NCI-H128 (cell line): Measurements from ENCODE around the gene PDCD1LG2.

Experiments
- DNase-seq: peaks from one replicate; lab custom pipeline; 2025; ENCODE audit not compliant: unreplicated experiment; lab: John Stamatoyannopoulos, UW

The PDCD1LG2 gene

DNA sequence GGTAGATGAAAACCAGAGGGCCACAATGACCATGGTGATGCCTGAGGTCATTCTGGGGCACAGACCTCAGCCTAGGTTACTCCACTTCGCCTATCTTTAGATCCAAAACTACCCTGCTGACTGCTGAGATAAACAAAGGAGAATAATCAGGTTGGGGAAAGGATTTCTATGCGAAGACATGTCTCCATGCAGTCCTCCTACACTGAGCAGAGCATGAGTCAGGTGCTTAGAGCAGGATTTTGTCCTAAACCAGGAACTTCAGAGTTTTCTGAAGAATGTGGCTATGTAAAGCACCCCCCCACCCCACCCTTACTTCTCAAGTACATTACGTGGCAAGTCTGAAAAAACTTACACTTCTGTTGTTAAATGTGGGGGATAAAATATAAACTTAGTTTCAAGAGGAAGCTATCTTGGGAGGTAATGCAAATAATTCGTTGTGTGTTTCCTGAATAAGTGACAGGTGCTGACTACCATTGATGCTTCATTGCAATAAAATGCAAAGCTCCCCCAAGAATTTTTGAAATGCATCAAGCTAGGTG lies 19.4 kb downstream of the PDCD1LG2 start:
- DNase-seq = no peak

DNA sequence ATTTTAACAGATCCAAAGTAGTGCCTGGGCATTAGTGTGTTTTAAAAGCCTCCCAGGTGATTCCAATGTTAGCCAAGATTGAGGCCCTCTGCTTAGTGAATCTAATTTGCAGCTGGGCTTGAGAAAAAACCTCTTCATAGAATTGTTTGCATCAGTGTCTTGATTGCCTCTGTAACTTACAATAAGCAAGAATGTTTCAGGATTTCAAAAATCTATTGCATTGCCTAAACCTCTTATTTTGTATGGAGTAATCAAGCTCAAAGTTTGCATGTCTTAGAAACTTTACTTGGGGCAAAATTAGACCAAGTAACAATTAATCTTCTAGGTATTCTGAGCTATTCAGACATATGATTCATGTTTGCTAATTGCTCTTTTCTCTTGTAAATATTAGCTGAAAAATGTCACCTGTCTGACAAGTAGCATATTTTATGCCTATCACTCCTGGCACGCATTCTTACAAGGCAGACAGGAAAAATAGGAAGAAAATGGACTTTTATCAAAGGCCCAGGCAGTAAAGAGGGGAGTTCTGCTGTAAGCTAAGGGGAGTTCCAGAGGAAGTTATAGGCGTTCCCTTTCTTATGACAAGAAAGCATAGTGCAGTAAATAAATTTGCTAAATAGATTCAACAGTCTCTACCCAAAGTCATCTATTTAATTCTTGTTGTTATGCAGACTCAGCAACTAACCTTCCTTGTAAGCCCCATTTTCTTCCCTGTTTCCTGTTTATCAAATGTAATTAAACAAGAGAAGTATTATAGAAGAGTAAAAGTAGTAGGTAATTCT lies 21.0 kb downstream of the PDCD1LG2 start:
- DNase-seq = no peak

DNA sequence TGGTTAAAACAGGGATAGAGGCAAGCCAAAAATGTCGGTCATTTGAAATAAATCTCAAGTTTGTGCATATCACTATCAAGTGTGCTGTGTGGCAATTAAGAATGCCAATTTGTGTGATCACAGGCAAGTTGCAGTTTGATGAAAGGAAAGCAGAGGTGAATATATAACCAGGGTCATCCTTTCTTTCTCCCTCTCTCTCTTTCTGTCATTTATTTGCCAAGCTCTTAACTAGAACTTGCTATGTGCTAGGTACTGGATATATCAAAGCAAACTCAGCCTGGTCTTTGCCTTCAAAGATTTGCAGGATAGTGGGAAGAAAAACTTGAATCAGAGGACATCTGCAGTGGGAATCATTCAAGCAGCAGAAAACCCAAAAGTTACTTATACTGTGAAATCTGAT lies 22.0 kb downstream of the PDCD1LG2 start:
- no peak for DNase-seq

DNA sequence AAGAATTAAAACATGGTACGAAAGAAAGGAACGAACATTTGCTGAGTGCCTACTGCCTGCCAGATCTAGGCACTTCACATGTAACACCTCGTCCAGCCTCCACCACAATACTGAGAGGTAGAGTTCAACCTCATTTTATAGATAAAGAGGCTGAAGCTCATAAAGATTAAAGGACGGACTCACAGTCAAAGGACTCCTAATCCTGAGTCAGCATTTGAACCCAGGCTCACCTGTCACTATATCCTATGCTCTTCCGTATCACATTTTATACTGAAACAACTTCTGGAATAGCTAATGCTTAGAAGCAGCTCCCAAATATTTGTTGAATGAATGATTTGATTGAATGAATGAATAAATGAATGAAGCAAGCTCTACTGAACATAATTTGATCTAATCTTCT lies 22.5 kb downstream of the PDCD1LG2 start:
- no peak for DNase-seq

DNA sequence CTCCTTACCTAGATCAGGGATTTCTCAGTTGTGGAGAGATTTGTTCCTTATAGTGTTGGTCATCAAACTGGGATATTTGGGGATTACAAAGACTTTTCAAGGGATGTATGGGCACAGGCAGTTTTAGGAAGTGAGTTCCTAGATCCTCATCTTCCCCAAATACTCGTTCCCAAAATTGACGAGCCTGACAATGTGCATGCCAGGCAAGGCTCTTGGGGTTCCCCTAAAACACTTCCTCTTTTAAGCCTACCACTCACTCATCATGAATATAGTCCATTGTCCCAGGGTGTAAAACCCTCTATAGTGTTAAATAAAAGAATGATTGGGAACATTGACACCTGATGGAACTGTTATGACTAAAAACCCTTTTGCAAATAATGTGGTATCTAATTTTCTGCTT lies 26.4 kb downstream of the PDCD1LG2 start:
- no peak for DNase-seq

DNA sequence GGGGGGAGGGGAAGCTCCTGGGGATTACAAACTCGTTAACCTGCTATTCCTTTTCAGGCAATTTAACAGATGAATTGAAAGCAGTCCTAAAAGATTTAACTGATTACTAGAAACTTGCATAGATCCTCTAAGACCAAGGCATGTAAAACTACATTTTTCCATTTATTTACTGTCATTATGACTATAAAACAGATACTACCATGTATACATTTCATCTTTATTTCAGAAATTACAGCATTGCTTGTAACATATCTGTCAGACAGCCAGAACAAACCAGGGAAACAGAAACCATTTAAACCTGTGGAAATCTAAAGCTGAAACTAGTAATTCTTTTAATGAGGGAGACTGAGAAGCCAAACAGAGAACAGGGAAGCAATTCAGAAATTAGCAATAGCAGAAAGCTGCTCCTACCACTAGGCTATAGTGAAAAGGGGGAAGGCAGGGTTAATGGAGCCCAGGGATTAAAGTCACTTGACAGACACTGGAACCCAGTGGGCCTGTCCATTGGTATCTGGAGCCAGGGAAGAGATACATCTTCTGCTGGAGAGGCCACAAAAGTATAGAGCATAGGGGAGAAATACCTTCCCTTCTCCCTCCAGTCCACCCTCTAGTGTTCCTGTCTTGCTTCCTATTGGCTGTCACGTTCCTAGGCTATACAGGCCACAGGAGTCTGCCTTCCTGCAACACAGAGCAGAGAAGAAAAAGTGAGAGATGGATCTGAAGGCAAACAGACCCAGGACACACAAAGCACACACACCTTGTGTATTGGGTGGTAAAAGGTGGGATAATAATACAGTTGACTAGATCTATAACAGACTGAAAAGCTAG lies 33.8 kb downstream of the PDCD1LG2 start:
- no peak for DNase-seq

DNA sequence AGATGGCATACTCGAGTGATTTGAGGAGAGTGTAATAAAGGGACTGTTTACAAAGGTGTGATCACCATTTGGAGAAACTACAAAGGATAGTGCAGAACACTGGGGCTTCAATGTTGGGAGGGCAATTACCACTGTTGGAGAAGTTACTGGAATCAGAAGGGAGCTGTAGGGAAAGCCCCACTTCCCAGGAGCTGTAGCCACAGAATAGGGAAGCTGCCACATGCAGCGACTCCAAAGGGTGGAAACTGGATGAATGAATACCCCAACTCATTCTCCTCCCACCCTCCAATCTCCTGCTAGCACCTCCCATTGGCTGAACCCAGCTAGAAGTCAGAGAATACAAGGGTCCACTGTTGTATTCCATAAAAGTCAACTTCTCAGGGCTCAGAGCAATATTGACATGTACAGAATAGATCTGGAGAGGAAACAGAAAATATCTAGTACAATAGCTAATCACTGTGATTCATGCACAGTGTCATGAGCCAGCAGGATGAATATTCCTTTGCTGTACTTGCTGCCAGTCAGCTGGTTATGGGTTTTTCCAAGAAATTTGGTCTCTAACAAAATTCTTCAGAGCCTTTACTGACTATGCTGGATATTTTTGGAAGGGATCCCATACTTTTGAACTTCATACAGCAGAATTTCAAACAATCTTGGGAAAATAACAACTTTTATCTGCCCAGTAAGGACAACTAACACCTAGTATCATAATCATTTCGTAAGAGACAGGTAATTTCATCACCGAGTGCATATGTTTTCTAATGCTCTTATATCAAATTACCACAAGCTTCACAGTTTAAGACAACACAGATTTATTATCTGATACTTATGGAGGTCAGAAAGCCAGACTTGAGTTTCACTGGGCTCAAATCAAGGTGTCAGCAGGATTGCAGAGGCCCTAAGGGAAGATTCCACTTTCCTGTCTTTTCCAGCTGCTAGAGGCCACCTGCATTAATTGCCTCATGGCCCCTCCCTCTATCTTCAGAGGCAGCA lies 39.6 kb downstream of the PDCD1LG2 start:
- DNase-seq = no peak

DNA sequence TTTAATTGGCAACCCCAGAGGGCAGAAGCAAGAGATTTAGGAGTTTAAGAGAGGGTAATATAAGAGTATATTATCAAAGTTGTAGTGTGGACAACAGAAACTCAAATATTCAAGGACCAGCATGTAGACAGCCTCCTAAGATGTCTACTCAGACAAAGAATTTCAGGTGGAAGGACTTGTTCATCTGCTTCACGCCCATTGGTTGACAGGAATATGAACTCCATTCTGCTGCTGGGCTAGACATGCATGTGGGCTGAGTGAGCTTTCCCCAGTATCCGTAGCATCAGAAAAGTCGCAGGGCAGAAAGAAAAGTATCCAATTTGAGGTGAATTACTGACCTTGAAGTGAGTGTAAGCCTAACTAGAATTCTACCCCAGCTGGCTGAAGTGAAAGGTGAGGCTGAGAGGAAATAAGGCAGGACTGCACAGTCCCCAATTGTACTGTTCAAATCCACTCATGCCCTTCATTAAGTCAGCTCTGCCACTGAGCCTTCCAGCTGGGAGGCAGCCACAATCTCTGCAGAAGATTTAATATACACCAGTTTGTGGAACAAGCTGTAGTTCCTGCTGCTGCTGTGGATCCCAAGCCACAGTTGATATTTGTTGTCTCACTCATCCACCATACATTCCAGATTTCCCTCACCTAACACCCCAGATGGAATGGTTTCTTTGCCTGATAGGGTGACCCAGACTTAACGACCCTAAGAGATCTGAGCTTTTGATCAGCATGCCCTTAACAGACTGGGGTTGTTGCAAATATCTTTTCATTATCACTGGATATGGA lies 41.2 kb downstream of the PDCD1LG2 start:
- DNase-seq = no peak

DNA sequence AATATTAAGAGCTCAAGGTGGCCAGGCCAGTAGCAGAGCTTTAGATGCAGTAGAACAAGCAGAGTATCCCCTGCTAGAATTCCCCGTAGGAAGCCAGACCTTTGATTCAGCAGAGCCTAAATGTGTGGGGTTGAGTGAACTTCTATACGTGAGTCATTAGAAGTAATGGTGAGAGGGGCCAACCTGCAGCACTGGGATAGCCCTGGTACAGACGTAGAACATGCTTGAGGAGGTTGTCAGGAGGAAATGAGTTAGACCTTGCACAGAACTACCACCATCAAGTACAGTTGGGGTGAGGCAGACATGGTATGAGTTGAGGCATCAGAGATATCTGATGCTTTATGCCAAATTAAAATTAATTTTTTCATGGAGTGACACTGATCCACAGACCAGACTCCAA lies 42.0 kb downstream of the PDCD1LG2 start:
- no peak for DNase-seq

DNA sequence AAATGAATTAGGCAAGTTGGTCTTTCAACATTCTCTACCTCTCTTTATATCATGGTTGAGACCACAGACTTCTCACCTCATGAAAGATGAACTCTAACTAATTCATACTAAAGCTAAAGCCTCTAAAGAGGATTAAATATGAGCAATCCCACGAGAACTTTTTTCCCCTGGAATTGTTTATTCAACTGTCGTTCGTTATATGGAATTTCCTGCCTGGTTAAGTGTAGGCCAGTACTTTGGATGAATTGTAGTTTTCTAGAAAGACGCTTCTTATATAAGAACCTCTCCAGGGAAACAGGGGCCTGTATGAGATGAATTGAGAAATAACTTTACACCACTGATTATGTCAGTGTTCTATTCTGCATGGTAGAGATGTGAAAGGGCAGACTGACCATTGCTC lies 42.9 kb downstream of the PDCD1LG2 start:
- no peak for DNase-seq

DNA sequence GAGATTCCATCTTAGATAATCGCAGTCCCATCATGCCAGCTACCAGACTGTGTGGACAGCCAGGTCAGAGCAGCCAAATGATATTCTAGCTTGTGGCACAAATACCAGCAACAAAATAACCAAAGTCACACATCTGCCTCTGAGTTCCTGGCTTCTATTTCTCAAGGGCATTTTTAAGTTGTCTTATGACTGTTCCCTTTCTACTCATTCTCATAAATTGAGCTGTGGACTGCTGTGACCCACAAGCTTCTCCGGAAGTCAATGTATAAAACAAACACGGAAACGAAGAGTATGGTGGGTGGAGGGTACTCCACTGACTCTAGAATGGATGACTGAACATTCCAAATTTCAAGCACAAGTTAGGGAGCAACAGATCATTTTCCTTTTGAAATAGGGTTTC lies 43.9 kb downstream of the PDCD1LG2 start:
- no peak for DNase-seq

DNA sequence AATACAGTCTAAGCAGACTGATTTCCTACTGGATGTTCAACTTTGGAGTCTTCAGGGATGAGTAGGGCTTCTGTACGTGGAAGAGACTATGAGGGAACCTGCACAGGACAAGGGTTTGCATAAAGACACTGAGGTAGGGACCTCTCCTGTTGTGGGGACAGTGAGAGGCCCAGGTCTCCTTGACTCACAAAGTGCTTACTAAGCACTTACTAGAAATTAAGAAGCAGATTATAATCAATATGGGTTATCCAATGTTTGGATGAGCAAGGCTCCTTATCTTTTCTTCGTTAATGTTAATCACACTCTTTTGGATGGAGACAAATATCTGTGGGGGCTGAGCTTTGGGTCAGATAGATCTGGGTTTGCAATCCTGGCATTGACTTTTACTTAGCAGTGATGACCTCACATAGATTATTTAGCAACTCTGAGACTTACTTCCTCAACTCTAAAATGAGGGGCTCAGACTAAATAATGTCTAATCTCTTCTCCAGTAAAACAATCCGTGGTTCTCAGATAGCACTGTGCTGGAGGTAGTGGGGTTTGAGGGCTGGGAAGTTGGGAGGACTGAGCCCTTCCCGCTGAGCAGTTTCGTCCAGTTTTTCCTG lies 45.9 kb downstream of the PDCD1LG2 start:
- no peak for DNase-seq

DNA sequence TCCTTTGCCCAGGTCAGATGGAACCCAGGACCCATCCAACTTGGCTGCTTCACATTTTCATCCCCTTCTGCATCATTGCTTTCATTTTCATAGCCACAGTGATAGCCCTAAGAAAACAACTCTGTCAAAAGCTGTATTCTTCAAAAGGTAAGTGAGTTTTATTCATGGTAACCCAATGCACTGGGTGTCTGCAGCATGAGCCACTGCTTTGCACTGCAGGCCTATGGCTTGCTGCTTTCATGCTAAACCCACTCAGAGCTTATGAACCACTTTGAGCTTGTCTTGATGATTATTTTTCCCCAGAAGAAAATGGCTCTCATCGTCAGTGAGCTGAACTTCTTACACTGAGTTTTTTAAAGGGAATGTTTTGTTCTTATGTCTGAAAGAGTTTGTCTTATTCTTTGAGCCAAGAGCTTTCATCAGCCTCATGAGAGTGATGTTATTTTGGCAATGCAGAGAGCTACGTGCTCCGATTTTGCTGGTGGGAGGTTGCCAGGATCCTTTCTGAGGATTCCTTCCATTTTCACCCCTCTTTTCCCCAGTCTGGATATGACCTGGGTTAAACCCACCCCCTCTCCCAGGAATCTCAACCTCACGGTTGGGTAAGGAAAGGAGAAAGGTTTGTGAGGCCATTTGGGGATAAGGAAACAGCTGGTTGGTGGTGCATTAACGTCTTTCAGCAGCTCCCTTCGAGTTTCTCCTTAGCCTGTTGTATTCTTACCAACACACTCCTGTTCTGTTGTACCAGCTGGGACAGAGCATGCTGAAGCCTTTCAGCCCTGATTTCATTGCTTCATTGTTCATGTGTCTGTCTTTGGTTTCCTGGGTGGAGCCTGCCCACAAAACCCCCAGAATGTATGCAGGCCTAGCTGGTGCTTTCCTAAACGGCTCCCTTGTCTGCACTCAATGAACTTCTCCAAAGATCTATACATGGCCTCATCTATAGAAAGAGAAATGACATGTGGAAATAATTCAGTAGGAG lies 47.6 kb downstream of the PDCD1LG2 start:
- no peak for DNase-seq

DNA sequence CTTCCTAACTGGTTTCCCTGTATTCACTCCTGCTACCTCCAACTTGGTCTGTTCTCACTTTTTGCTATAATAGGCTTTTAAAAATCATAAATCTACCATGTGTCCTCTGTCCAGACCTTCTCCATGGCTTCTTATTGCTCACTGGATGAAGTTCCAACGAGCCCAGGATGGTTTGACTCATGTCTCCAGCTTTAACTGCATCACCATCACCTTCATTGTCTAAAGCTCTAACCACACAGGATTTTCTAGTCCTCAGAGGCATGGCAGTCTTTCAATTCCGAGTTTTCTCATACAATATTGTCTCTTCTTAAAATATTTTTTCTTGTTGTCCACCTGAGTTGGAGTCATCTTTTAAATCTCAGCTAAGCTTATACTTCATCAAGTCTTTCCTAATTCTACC lies 49.3 kb downstream of the PDCD1LG2 start:
- DNase-seq = no peak

DNA sequence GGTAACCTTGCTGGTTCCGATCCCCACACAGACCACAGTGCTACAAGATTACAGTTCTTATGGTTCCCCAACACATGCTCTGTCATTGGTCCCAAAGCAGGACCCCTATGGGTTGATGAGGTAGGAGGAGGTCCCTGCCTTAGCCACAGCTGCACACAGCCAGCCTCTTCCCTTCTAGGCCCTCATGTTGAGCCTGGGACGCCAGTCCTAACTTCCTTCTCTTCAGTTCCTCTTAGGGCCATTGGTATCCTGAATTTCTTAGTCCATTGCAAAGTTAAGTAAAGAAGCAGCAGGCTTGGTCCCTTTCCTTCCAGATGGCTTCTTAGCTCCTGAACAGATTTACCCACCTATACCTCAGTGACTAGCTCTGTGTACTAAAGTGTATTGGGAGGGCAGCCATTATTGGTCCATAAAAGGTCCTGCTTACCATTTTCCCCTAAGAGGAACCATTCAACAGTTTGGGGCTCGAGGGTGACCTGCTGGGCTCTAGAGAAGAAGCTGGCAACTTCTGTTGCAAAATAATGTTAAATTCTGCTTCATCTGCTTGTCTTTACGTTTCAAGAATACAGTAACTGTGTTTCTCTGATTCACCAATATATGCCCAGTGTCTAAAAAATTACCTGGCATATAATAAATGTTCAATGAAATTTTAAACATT lies 50.2 kb downstream of the PDCD1LG2 start:
- DNase-seq = no peak

DNA sequence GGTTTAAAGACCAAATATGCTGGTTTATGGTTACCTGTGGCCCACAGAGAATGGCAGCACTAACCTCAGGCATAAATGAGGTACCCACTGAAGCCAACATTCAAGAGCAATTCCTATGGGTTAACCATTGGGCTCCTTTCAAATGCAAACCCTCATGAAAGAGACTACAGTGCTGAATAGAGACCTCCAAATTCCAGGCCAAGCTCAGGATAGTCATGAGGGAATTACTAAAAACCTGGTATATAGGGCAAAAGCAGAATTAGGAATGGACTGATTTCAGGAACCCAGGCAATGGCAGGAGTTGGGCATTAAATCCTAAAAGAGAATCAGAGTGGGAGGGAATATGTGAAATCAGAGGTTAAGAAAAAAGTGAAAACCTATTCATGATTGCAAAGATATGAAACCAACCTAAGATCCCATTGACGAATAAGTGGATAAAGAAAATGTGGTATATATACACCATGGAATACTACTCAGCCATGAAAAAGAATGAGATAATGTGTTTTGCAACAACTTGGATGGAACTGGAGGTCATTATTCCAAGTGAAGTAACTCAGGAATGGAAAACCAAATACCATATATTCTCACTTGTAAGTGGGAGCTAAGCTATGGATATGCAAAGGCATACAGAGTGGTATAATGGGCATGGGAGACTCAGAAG lies 51.6 kb downstream of the PDCD1LG2 start:
- no peak for DNase-seq

DNA sequence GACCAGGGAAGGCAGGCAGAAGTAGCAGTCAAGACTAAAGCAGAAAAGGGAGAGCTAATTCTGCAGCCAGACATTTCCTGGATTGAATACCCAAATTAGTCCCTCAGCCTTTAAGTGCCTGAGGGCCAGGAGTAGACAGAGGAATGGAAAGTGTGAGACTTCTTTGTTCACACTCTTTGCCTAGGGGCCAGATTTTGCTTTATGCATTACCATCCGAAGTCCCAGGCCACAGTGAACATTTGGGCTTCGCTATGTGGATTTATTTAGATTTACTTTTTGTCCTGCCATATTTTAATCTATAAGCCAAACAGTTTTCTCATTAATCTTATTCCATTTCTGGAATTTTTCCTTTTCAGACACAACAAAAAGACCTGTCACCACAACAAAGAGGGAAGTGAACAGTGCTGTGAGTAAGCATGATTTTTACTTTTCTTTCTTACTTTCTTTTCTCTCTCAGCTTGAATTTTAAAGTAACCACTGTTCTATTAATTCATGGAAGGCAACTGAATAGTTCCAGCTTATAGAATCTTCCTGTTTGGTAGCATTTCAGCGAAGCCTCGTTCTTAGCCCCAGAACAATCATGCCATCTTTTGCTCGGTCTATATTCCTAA lies 52.6 kb downstream of the PDCD1LG2 start:
- no peak for DNase-seq
